Measurements from ENCODE around the gene SH3GL2.

SH3GL2 gene

GRCh38 chr9:17653947-17654465 is 75.1 kb downstream of the SH3GL2 start:
- in situ Hi-C loops (cut with MboI; ENCODE audit: low sequenced_read_pairs): no loop called here

GRCh38 chr9:17656889-17657288 is 78.0 kb downstream of the SH3GL2 start:
- in situ Hi-C loops (cut with MboI; ENCODE audit: low sequenced_read_pairs): no loop called here

- in situ Hi-C loops (cut with MboI; ENCODE audit: low sequenced_read_pairs): no loop called here
Observed at GRCh38 chr9:17658237-17658636, 79.4 kb downstream of the SH3GL2 start.

- in situ Hi-C loops (cut with MboI; ENCODE audit: low sequenced_read_pairs): no loop called here
Observed at GRCh38 chr9:17660158-17660557, 81.3 kb downstream of the SH3GL2 start.

- in situ Hi-C loops (cut with MboI; ENCODE audit: low sequenced_read_pairs): no loop called here
Observed at GRCh38 chr9:17665450-17665849, 86.6 kb downstream of the SH3GL2 start.

DNA sequence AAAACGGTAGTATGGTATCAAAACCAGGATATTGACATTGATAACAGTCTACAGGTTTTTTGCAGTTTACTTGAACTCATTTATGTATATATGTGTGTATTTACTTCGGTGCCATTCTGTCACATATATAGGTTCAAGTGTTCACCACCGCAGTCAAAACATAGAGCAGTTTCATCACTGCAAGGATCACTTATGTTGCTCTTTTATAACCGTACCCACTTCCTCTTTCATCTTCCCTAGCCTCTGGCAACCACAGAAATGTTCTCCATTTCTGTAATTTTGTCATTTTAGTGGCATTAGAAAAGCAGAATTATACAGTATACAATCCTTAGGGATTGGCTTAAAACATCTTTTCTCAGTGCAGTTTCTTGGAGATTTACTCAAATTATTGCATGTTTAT is 90.3 kb downstream of the SH3GL2 start:
- in situ Hi-C loops (cut with MboI; ENCODE audit: low sequenced_read_pairs): no loop called here

DNA sequence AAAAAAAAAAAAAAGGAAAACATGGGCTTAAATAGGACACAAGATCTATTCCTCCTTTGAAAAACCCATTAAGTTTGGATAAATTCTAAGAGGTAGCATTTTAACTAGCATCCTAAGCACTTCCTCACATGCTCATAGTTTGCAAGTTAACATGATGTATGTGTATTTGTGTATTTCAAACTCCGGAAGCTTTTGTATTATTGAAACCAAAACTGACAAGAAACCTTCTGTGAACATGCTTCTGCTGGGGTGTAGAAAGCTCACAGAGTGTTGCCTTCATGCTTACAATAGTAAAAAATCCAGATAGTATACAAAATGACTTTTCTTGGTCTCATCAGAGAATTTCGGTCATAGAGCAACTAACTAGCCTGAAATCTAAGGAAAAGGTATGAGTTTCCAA is 103.8 kb downstream of the SH3GL2 start:
- in situ Hi-C loops (cut with MboI; ENCODE audit: low sequenced_read_pairs): no loop called here

- in situ Hi-C loops (cut with MboI; ENCODE audit: low sequenced_read_pairs): no loop called here
Observed at GRCh38 chr9:17688834-17689233, 110.0 kb downstream of the SH3GL2 start.

DNA sequence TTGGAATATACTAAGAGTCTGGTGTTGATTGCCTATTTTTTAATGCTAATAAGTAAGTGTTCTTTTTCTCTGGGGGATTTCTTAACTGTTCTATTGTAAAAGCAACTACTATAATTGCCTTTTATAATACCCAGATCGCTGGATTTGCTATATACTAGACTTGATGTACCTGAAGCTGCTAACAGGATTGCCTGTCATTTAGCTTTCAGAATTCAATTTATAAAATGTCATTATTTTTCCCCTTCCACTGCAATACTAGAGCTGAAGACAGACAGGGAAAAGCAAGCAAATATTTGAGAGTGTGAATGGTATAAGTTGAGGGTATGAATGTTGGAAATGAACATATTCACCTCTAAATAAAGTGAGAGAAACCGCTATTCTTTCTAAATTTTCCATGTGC is 115.5 kb downstream of the SH3GL2 start:
- in situ Hi-C loops (cut with MboI; ENCODE audit: low sequenced_read_pairs): no loop called here

DNA sequence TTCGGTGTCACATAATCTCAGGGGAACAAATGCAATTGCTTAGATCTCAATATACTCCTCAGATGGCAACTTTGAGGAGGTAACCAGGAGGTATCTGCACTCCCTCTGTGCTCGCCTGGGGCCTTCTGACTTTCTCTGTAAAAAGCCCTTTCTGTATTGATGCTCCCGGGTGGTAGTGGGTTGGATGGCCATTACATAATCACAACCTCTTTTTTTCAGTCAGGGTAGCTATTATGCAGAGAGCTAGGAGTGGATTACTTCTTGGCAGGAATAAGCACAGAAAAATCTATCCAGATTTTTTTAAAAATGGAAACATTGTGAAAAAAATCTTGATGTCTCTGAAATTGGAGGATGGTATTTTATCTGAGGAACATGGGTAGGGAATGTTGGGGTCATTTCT is 116.6 kb downstream of the SH3GL2 start:
- in situ Hi-C loops (cut with MboI; ENCODE audit: low sequenced_read_pairs): no loop called here

- in situ Hi-C loops (cut with MboI; ENCODE audit: low sequenced_read_pairs): no loop called here
Observed at GRCh38 chr9:17699615-17700330, 120.9 kb downstream of the SH3GL2 start.

DNA sequence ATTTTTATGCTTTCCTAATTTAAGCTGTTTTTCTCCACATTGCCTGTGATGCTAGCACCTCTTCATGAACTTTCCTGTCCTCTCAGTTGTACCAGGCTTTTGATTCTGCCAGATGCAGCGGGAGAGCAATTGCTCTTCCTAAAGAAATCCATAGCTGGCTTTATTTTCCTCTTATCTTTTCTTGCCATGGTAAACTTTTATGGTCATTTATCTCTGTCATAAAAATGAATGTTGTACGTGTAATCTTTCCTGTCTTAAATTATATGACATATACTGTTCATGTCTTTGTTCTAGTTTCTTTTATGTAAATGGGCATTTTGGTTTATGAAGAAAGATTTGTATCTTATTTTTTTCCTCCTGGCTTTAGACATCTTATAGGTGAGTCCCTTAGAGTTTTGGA is 127.5 kb downstream of the SH3GL2 start:
- in situ Hi-C loops (cut with MboI; ENCODE audit: low sequenced_read_pairs): no loop called here

- in situ Hi-C loops (cut with MboI; ENCODE audit: low sequenced_read_pairs): no loop called here
Observed at GRCh38 chr9:17719053-17719452, 140.2 kb downstream of the SH3GL2 start.

- in situ Hi-C loops (cut with MboI; ENCODE audit: low sequenced_read_pairs): no loop called here
Observed at GRCh38 chr9:17721954-17722353, 143.1 kb downstream of the SH3GL2 start.

GRCh38 chr9:17723656-17724055 is 144.8 kb downstream of the SH3GL2 start:
- in situ Hi-C loops (cut with MboI; ENCODE audit: low sequenced_read_pairs): no loop called here

DNA sequence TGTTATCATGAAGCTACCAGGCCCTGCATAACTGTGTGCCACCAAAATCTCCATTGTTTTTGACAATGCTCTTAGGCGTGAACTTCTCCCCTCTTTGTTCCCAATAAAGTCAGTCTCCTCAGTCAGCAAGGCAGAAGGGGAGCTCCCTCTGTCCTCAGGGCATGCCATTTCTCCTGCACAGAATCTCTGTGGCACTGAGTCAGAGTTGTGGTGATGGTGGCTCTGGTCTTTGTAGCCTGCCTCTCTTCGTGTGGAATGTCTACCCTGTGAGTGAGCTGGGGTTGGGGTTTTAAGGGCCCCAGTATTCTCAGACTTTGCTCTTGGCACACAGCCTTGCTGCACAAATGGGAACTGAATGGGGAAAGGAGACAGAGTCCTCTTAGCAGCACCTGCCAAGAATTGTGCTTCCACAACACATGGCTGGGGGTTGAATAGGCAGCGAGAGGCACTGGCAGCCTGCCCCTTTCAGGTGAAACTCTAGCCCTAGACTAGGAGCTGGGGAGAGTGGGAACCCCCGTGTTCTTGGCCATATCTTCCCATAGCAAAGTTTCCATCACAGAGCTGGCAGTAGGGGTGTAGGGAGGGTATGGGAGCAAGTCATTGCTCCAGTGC is 146.6 kb downstream of the SH3GL2 start:
- in situ Hi-C loops (cut with MboI; ENCODE audit: low sequenced_read_pairs): no loop called here

DNA sequence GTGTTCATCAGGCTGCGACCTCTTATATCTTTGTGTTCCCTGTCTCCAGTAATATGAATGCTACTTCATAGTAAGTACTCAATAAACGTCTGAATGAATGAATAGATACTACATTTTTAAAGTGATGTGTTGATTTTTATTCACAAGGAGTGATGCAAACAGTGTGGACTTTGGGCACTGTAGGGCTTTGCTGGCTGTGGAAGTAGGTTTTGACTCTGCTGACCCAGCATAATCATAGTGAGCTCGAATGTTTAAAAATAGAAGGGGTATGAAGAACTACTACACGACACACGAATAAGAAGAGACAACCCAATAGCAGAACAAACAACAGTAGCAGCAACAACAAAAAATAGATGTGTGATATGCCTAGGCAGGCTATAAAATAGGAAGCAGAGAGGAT is 147.4 kb downstream of the SH3GL2 start:
- in situ Hi-C loops (cut with MboI; ENCODE audit: low sequenced_read_pairs): no loop called here

- in situ Hi-C loops (cut with MboI; ENCODE audit: low sequenced_read_pairs): no loop called here
Observed at GRCh38 chr9:17730899-17731298, 152.0 kb downstream of the SH3GL2 start.

- in situ Hi-C loops (cut with MboI; ENCODE audit: low sequenced_read_pairs): no loop called here
Observed at GRCh38 chr9:17731308-17731707, 152.4 kb downstream of the SH3GL2 start.

DNA sequence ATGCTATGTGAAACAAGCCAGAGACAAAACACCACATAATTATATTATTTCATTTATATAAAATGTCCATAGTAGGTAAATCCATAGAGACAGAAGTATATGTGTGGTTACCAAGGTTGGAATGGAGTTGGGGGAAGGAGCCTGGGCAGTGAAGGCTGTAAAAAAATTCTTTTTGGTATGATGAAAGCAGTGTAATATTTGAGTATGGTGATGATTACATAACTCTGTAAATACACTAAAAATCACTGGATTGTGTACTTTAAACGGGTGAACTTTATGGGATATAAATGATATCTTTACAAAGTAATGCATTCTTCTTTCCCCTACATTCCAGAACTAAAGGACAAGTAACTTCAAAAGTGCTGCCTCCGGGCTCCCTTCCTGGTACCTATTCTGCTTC is 155.8 kb downstream of the SH3GL2 start:
- in situ Hi-C loops (cut with MboI; ENCODE audit: low sequenced_read_pairs): no loop called here

DNA sequence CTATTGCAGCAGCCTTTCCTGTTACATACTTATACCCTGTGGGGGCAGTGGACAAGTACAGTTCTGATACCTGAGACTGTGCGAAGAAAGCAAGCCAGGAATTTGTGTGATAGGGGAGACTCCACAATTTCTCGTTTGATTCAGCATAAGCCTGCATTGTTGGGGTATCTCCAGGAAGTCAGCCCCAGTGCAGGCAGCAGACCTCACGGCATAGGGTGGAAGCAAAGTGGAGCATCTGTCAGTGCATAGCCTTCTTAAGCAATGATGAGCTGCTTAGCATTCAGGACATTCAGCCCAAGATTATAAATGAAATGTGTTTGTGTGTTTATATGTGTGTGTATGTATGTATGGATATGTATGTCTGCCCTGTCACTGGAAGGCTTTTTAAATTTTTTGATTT is 157.0 kb downstream of the SH3GL2 start:
- in situ Hi-C loops (cut with MboI; ENCODE audit: low sequenced_read_pairs): no loop called here

GRCh38 chr9:17739022-17739421 is 160.2 kb downstream of the SH3GL2 start:
- in situ Hi-C loops (cut with MboI; ENCODE audit: low sequenced_read_pairs): no loop called here

GRCh38 chr9:17739736-17740135 is 160.9 kb downstream of the SH3GL2 start:
- in situ Hi-C loops (cut with MboI; ENCODE audit: low sequenced_read_pairs): no loop called here

Measured in HL-60/S4 treated with phorbol 12-myristate 13-acetate at 8.2 ng/mL for 4 days and 3 days (cell line).